H1 (cell line): ENCODE data around the gene RGS6.

ENCODE experiments used
- BACH1 ChIP-seq: IDR thresholded peaks from 2 replicates; pipeline ENCODE4 v1.6.1; 2012; ENCODE audit warnings: low read length, improper control_type of control experiment
- EGR1 ChIP-seq: IDR thresholded peaks from 2 replicates; pipeline ENCODE4 v1.6.1; 2011; ENCODE audit warnings: low read depth, low read length, borderline replicate concordance
- TEAD4 ChIP-seq: IDR thresholded peaks from 2 replicates; pipeline ENCODE4 v1.6.1; 2012; ENCODE audit warnings: low read depth, low read length, inconsistent platforms, mixed read lengths
- TF ChIP-seq, protein P1 (sequence below), 3 experiments: IDR thresholded peaks; 1 replicate in 2 of 3; 2 replicates in 1 of 3; pipeline versions ENCODE4 v1.5.1 to v1.6.1; 2011; ENCODE audit warnings: low read length in 3 of 3, mild to moderate bottlenecking in 3 of 3, inconsistent platforms in 2 of 3, low read depth in 1 of 3, moderate library complexity in 1 of 3; ENCODE audit not compliant: insufficient read depth in 1 of 3; ENCODE audit errors: control extremely low read depth in 1 of 3

DNA sequence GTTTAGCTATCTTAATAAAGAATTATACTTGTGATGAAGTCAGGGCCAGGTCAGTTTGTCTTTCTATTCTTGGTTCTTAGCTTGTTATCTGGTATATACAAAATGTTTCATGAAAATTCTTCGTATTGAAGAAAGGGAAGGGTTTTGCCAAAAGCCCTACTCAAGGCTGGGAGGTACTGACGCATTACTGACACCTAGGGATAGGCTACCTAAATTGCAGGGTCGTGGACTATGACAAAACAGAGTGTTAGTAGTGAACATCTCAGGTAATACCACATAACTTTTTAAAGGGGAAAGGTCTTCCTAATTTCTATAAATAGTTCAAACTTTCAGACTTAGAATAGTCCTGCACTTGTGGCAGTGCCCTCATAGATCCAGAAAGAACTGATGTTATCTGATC, 246.3 kb downstream of the RGS6 start:
- TF ChIP-seq EGR1: no peak
- no peak for TF ChIP-seq BACH1
- TF ChIP-seq TEAD4: no peak
- TF ChIP-seq, protein P1, sequence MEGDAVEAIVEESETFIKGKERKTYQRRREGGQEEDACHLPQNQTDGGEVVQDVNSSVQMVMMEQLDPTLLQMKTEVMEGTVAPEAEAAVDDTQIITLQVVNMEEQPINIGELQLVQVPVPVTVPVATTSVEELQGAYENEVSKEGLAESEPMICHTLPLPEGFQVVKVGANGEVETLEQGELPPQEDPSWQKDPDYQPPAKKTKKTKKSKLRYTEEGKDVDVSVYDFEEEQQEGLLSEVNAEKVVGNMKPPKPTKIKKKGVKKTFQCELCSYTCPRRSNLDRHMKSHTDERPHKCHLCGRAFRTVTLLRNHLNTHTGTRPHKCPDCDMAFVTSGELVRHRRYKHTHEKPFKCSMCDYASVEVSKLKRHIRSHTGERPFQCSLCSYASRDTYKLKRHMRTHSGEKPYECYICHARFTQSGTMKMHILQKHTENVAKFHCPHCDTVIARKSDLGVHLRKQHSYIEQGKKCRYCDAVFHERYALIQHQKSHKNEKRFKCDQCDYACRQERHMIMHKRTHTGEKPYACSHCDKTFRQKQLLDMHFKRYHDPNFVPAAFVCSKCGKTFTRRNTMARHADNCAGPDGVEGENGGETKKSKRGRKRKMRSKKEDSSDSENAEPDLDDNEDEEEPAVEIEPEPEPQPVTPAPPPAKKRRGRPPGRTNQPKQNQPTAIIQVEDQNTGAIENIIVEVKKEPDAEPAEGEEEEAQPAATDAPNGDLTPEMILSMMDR (IDR thresholded peaks at IDR 0.05; ENCODE audit: control extremely low read depth in 1 of 3, insufficient read depth in 1 of 3, low read depth in 1 of 3, low read length in 3 of 3): peak in 2 of 3 experiments; percentile 13 to 58; a peak in 2 of 4 replicates
